Ishikawa (cell line): ENCODE measurements around the gene CIROP.

Source experiments
- EGR1 ChIP-seq: IDR thresholded peaks from 2 replicates; pipeline ENCODE4 v1.6.1; 2012
- EP300 ChIP-seq: IDR thresholded peaks from 2 replicates; pipeline ENCODE4 v1.6.1; 2012; ENCODE audit warnings: borderline replicate concordance
- FOXM1 ChIP-seq: IDR thresholded peaks from 2 replicates; pipeline ENCODE4 v1.6.1; 2012; ENCODE audit warnings: low read depth, borderline replicate concordance
- RAD21 ChIP-seq: IDR thresholded peaks from 2 replicates; pipeline ENCODE4 v1.6.1; 2012; ENCODE audit warnings: low read depth
- REST ChIP-seq: IDR thresholded peaks from 2 replicates; pipeline ENCODE4 v1.6.1; 2012; ENCODE audit warnings: low read depth, mild to moderate bottlenecking
- TAF1 ChIP-seq: IDR thresholded peaks from 2 replicates; pipeline ENCODE4 v1.6.1; 2012; ENCODE audit warnings: low read depth, mild to moderate bottlenecking
- TCF12 ChIP-seq: IDR thresholded peaks from 2 replicates; pipeline ENCODE4 v1.6.1; 2012; ENCODE audit warnings: low read depth
- TEAD4 ChIP-seq: IDR thresholded peaks from 2 replicates; pipeline ENCODE4 v1.6.1; 2012
- YY1 ChIP-seq: IDR thresholded peaks from 2 replicates; pipeline ENCODE4 v1.6.1; 2012; ENCODE audit warnings: low read depth
- TF ChIP-seq, protein P1 (sequence below): IDR thresholded peaks from 2 replicates; pipeline ENCODE4 v1.6.1; 2012
- TF ChIP-seq, protein P2 (sequence below): IDR thresholded peaks from 2 replicates; pipeline ENCODE4 v1.6.1; 2012

DNA sequence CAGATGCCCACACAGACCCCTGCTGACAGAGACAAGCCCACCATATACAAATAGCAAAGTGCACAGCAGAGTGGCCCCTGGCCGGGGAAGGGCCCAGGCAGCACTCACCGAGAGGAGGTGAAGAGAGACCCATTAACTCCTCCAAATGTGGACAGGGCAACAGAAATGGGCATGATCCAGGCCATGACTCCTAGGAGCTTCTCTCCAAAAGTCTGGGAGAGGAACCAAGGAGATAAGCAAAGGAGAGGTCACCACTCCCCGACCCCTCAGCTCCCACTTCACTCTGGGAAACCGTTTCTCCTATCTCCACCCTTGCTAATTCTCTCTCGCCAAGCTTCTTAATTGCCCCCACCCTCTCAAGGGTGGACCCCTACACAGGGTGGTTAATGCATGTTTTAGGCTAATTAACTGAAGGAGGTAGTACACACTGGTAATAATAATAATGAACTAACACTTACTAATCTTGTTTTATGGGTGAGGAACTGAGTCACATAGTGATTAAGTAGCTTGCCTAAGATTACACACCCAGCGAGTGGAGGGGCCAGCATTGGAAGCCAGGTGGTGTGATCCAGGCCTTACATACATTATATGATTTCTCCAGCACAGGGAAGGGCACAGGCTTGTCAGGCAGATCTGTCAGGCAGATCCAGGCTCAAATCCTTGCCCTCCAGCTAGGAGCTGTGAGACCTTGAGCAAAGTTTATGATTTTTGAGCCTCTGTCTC is 33.2 kb upstream of the CIROP start:
- TF ChIP-seq EP300 (no peak), TAF1 (no peak), EGR1 (no peak), RAD21 (no peak), TCF12 (no peak), REST (no peak), FOXM1 (no peak), YY1 (no peak), TEAD4 (no peak)
- TF ChIP-seq, protein P1, sequence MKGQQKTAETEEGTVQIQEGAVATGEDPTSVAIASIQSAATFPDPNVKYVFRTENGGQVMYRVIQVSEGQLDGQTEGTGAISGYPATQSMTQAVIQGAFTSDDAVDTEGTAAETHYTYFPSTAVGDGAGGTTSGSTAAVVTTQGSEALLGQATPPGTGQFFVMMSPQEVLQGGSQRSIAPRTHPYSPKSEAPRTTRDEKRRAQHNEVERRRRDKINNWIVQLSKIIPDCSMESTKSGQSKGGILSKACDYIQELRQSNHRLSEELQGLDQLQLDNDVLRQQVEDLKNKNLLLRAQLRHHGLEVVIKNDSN, result no peak
- TF ChIP-seq, protein P2, sequence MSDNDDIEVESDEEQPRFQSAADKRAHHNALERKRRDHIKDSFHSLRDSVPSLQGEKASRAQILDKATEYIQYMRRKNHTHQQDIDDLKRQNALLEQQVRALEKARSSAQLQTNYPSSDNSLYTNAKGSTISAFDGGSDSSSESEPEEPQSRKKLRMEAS, result no peak
